Right cardiac atrium (tissue), 5 donors: Measurements from ENCODE around the gene PRSS8. TPM values are rescaled to one million over a fixed set of nuclear protein-coding genes. Genes with fewer than 3 reads are reported as not detected.

Experiments
- ATAC-seq, 2 donors: fragments of 200-7000 bp; cut with Tn5 transposase; one replicate each; pipeline versions ENCODE4 v1.8.0 to v1.9.1; 2020; ENCODE audit warnings: moderate library complexity in 2 of 2, mild to moderate bottlenecking in 1 of 2
- DNase-seq, 3 donors: peaks; one replicate each; pipeline ENCODE4 v3.0.0-alpha.2; 2020
- H3K27ac ChIP-seq: one replicate; pipeline ENCODE4 v1.5.1; 2013; ENCODE audit warnings: mild to moderate bottlenecking, low read length, control low read depth, moderate library complexity
- H3K27me3 ChIP-seq: one replicate; pipeline ENCODE4 v1.6.1; 2013; ENCODE audit not compliant: control insufficient read depth, insufficient read depth
- H3K4me1 ChIP-seq: one replicate; pipeline ENCODE4 v1.6.1; 2013; ENCODE audit warnings: low read length; ENCODE audit not compliant: control insufficient read depth, insufficient read depth
- H3K4me3 ChIP-seq: one replicate; pipeline ENCODE4 v1.5.1; 2013; ENCODE audit warnings: low read length, control low read depth
- H3K9me3 ChIP-seq: one replicate; pipeline ENCODE4 v1.6.1; 2013; ENCODE audit warnings: low read length; ENCODE audit not compliant: control insufficient read depth
- WGBS: extraction: QIAGEN DNeasy Blood & Tissue Kit; methylation state at CpG from one replicate; pipeline ENCODE4 v1.1.7; 2013; 5-methylcytosine and 5-hydroxymethylcytosine counted together
- intact Hi-C, 4 donors: fragments of 100-400 bp; cut with DNase I; formaldehyde crosslinking; loops; one replicate each; pipeline versions ENCODE4 v1.11.0 to v1.14.0; 2022 to 2023
- polyA plus RNA-seq: library from polyadenylated mRNA; stranded (reverse); fragments of 200-250 nt; gene quantifications from one replicate; pipeline ENCODE4 v1.2.3, GENCODE V29; 2013
- total RNA-seq, 4 donors: library from RNA; stranded (reverse); fragmentation: NEBNext Ultra II Directional; extraction: Animal tissue kit (Norgen Biotek cat#: 25700); gene quantifications; one replicate each; pipeline ENCODE4 v1.2.1, GENCODE V29; 2021
- donor health status: healthy with polysubstance abuse.
- donor health status: DM: no; HTN: yes; CAD: no.
- donor health status: DM: no; HTN: no; CAD: no.
- donor health status: DM: no; HTN: yes; CAD: no; lungs with severe emphysema.
- donor health status: DM: yes; HTN: yes; CAD: no.

The PRSS8 gene
- total and polyA plus RNA-seq, 5 donors = 0.15 to 0.41 (median 0.40) TPM; not detected in 2

DNA sequence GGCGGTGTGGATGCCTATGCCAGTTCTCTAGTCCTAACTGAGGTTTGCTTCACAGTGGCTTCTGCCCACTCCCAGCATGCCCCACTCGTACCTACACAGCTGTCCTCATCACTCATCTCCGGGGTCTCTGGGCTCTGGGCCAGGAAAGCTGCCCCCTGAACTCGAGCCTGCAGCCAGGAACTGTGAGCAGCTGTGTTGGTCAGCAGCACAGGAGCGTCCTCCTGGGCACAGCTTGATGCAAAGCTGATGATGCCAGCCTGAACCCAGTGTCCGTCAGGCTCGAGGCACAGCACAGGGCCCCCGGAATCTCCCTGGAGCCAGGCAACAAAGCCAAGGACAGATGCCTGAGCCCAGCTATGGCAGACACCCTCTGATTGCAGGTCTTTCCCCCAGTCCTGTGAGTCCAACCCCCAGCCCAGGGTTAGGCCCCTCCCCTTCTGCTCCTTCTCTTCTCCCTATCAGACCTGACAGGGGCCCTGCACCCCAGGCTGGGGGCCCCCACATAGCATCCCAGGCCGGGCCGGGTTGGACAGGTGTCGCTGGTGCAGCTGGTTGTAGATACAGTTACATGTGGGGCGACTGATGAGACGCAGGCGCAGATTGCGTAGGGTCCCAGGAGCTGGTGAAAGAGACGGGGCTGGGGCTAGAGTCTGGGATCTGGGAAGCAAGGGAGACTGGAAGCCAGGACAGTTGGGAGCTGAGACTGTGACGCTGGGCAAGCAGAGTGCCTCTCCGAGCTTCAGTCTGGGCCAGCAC, 49.5 kb downstream of the PRSS8 start:
- H3K27ac ChIP-seq = no peak overlapping the region
- WGBS = 84% methylated on average over 18 of the region's 18 CpGs
- no peaks in the 10 kb centered on the region for H3K9me3 ChIP-seq
- intact Hi-C loops = no loop called here
- H3K4me3 ChIP-seq = no peak overlapping the region
- DNase-seq (peak in 2 of 3 donors; percentile 39 to 41), ATAC-seq (no peak)
- no peaks in the 10 kb centered on the region for H3K4me1 ChIP-seq
- H3K27me3 ChIP-seq = no peaks in the 10 kb centered on the region

DNA sequence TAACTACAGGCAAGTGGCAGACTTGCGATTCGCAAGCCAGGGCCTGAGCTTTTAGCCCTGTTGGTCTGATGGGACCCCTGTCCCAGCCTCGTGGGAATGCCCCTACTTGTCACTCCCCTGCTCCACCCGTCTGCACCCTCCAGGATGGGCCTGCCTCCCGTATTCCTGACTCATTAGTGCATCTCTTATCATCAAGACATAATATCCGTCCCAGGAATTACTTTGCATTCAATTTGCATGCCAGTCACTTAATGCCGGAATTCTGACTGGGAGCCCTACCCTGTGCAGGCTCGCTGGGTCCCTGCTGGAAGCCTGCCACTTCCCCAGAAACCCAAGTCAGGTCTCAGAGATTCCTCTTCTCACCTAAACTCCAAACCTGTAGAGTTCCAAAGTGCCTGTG, 50.1 kb downstream of the PRSS8 start:
- H3K27ac ChIP-seq = no peak overlapping the region
- intact Hi-C loops = no loop called here
- 74% methylated on average over 8 of the region's 8 CpGs for WGBS

DNA sequence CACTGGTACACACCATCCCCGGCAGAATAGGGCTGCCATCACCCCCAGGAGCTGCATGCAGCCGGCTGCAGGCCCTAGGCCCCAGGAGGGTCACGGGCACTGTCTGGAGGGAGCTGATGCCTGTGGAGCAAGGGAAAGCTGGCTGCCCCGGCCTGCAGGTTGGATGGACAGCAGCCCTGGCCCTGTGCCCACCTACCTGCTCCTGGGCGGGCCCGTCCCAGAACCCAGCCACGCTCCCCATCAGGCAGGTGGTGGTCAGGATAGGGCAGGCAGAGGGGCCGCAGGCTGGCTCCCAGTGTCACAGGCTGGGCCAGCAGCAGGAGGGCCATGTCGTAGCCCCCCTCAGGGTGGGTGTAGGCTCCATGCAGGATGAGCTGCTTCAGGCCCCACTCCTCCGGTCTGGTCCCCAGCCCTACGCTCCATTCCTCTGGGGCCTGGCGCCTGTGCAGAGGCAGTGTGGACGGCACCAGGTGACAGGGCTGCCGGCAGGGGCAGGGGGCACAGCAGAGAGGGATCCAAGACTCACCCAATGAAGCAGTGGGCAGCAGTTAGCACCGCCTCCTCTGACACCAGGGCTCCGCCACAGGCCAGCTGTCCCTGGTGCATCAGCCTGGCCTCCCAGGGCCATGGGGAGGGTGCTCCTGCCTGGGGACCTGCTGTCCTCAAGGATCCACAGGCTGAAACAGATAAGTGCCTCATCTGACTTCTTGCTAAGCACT, 50.8 kb downstream of the PRSS8 start:
- Histone ChIP-seq H3K27ac (no peak overlapping the region), H3K4me3 (no peak overlapping the region), H3K9me3 (no peaks in the 10 kb centered on the region), H3K4me1 (no peaks in the 10 kb centered on the region), H3K27me3 (no peaks in the 10 kb centered on the region)
- DNase-seq (peak in 1 of 3 donors; percentile 55), ATAC-seq (no peak)
- intact Hi-C loops = no loop called here
- 89% methylated on average over 16 of the region's 16 CpGs for WGBS

More for the DNA sequence above, 50.1 kb downstream of the PRSS8 start:
- Histone ChIP-seq H3K27me3 (no peaks in the 10 kb centered on the region), H3K9me3 (no peaks in the 10 kb centered on the region), H3K4me1 (no peaks in the 10 kb centered on the region), H3K4me3 (no peak overlapping the region)
- peak in 1 of 3 donors; percentile 38 for DNase-seq
- no peak for ATAC-seq

DNA sequence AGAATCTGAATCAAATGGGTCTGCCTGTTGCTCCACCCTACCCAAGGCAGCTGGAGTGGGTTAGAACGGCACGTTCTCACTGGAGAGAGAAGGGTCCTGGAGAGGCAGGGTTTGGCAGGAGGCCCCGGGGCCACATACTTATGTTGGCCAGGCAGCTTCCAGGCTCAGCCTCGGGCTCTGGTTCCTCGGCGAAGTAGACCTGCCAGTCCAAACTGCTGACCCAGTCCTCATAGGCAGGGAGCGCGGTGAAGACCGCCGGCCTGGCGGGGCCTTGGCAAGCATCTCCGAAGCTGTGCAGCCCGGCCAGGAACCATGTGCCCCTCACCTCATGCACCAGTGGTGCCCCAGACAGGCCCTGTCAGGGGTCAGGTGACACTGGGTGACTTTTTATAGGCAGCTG, 51.5 kb downstream of the PRSS8 start:
- WGBS = 88% methylated on average over 13 of the region's 13 CpGs
- ATAC-seq = no peak
- intact Hi-C loops = no loop called here
- Histone ChIP-seq H3K4me3 (no peak overlapping the region), H3K4me1 (no peaks in the 10 kb centered on the region), H3K9me3 (no peaks in the 10 kb centered on the region), H3K27ac (no peak overlapping the region), H3K27me3 (no peaks in the 10 kb centered on the region)
- peak in 1 of 3 donors; percentile 47 for DNase-seq

DNA sequence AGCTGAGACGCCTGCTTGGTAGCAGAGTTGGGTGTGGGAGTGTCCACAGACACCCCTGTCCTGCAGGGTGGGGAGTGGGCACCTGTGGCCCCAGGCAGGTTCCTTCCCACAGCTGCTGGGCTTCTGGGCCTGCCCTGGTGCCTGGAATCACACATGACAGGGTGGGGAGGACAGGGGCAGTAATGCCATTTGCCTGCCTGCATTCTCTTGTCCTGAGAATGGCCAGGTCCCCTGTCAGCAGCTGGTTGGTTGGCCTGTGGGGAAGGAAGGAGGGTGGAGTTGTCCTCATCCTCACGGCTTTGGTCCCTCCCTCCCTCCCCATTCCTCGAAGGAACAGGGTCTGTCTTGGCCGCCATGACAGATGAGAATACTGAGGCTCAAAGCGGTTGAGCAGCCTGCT, 52.0 kb downstream of the PRSS8 start:
- H3K4me3 ChIP-seq = no peak overlapping the region
- no peak for DNase-seq

DNA sequence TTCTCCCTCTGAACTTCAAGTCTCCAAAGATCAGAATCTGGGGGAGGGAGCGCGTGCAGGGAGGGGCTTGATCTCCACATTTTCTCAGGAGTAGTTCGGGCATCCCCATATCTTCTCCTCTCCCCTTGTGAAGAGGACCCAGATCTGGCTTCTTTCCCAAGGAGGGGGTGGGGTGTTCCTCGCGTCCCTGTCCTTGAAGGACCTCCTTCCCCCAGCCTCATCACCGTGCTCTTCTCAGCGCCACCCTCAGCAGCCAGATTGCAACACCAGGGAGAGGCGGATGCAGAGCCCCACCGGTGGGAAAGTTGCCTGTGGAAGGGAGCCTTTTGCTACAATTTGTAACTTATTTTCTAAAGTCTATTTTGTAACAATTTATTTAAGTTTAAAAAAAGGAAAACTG, 52.4 kb downstream of the PRSS8 start:
- DNase-seq (peak in 1 of 3 donors; percentile 11), ATAC-seq (no peak)
- Histone ChIP-seq H3K4me1 (no peaks in the 10 kb centered on the region), H3K9me3 (no peaks in the 10 kb centered on the region), H3K27me3 (no peaks in the 10 kb centered on the region), H3K27ac (no peak overlapping the region), H3K4me3 (no peak overlapping the region)
- intact Hi-C loops = no loop called here
- WGBS = 60% methylated on average over 9 of the region's 9 CpGs

More for the DNA sequence above, 52.0 kb downstream of the PRSS8 start:
- no peak for ATAC-seq
- intact Hi-C loops = no loop called here
- H3K4me1 ChIP-seq = no peaks in the 10 kb centered on the region
- H3K27ac ChIP-seq = no peak overlapping the region
- H3K27me3 ChIP-seq = no peaks in the 10 kb centered on the region
- H3K9me3 ChIP-seq = no peaks in the 10 kb centered on the region
- WGBS = 67% methylated on average over 5 of the region's 5 CpGs

DNA sequence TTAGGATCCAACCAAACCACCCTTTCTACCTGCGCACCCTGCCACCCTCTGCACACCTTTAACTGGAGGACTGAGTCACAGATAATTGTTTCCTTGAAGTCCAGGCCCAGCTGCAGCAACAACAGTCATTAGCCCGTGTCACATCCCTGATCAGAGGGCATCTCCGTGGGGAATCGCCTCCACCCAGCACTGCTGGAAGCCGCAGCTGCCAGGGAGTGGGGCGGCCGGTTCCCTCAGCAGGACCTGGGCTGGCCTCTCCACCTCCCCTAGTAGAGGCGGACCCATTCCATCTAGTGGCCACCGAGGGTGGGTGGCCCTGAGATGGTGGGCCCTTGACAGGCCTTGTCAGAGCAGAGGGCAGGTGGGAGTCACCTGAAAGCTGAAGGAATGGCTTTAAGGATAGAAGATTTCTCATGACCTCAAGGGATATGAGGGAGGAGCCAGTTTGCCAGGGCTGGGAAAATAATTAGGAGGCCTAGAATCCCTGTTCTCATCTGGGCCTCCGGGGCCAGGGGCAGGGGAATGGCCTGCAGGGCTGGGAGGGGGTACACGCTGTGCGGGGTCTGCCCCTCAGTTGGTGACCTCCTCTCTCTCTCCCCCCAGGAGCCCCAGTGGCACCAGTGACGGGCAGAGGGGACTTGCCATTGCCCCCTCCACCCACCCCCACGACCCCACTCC, 53.0 kb downstream of the PRSS8 start:
- 66% methylated on average over 14 of the region's 14 CpGs for WGBS
- intact Hi-C loops = no loop called here
- ATAC-seq = no peak

More for the DNA sequence above, 53.0 kb downstream of the PRSS8 start:
- Histone ChIP-seq H3K4me3 (no peak overlapping the region), H3K9me3 (no peaks in the 10 kb centered on the region), H3K27me3 (no peaks in the 10 kb centered on the region), H3K27ac (no peak overlapping the region), H3K4me1 (no peaks in the 10 kb centered on the region)
- no peak for DNase-seq

Other genes starting within 250 kb of the PRSS8 start
- 10 to 100 TPM; 20.6 to 31.7 (median 26.3) TPM for gene BCL7C, start 241.7 kb downstream of the PRSS8 start, total RNA-seq
- gene BCL7C, start 241.7 kb downstream of the PRSS8 start, polyA plus RNA-seq = 29.5 TPM
- gene CTF1, start 239.1 kb downstream of the PRSS8 start, total RNA-seq = 1 to 10 TPM; 7.4 to 9.8 (median 9.1) TPM
- 13.1 TPM for gene CTF1, start 239.1 kb downstream of the PRSS8 start, polyA plus RNA-seq
- gene FBXL19, start 212.2 kb downstream of the PRSS8 start, total RNA-seq = 1 to 10 TPM; 5.1 to 8.4 (median 6.6) TPM
- gene FBXL19, start 212.2 kb downstream of the PRSS8 start, polyA plus RNA-seq = 8.3 TPM
- gene ORAI3, start 186.7 kb downstream of the PRSS8 start, total RNA-seq = 10 to 100 TPM; 11.8 to 14.6 (median 13.3) TPM
- gene ORAI3, start 186.7 kb downstream of the PRSS8 start, polyA plus RNA-seq = 15.5 TPM
- 10 to 100 TPM in 3 of 4 donors, 1 to 10 TPM in 1; 9.7 to 11.6 (median 10.2) TPM for gene SETD1A, start 178.0 kb downstream of the PRSS8 start, total RNA-seq
- gene SETD1A, start 178.0 kb downstream of the PRSS8 start, polyA plus RNA-seq = 9.6 TPM
- gene HSD3B7, start 150.5 kb downstream of the PRSS8 start, total RNA-seq = 1 to 10 TPM; 4.1 to 7.4 (median 5.6) TPM
- 6.8 TPM for gene HSD3B7, start 150.5 kb downstream of the PRSS8 start, polyA plus RNA-seq
- 1 to 10 TPM; 1.6 to 2.1 (median 1.8) TPM for gene STX1B, start 125.1 kb downstream of the PRSS8 start, total RNA-seq
- gene STX1B, start 125.1 kb downstream of the PRSS8 start, polyA plus RNA-seq = 0.66 TPM
- 10 to 100 TPM; 39.6 to 51.3 (median 45.0) TPM for gene STX4, start 102.2 kb downstream of the PRSS8 start, total RNA-seq
- 47.3 TPM for gene STX4, start 102.2 kb downstream of the PRSS8 start, polyA plus RNA-seq
- 1 to 10 TPM; 4.6 to 6.6 (median 4.9) TPM for gene ZNF668, start 61.5 kb downstream of the PRSS8 start, total RNA-seq
- gene ZNF668, start 61.5 kb downstream of the PRSS8 start, polyA plus RNA-seq = 5.7 TPM
- 10 to 100 TPM in 1 of 4 donors, 1 to 10 TPM in 3; 7.8 to 10.3 (median 9.3) TPM for gene ZNF646, start 61.3 kb downstream of the PRSS8 start, total RNA-seq
- 6.4 TPM for gene ZNF646, start 61.3 kb downstream of the PRSS8 start, polyA plus RNA-seq
- 1 to 10 TPM in 2 of 4 donors, under 1 TPM in 2; 0.36 to 1.5 (median 0.88) TPM for gene PRSS53, start 46.8 kb downstream of the PRSS8 start, total RNA-seq
- 0.79 TPM for gene PRSS53, start 46.8 kb downstream of the PRSS8 start, polyA plus RNA-seq
- gene VKORC1, start 40.9 kb downstream of the PRSS8 start, total RNA-seq = 10 to 100 TPM; 40.8 to 56.0 (median 47.1) TPM
- gene VKORC1, start 40.9 kb downstream of the PRSS8 start, polyA plus RNA-seq = 68.0 TPM
- gene BCKDK, start 27.3 kb downstream of the PRSS8 start, total RNA-seq = 10 to 100 TPM; 43.8 to 50.8 (median 48.3) TPM
- 42.2 TPM for gene BCKDK, start 27.3 kb downstream of the PRSS8 start, polyA plus RNA-seq
- gene KAT8, start 18.1 kb downstream of the PRSS8 start, total RNA-seq = 10 to 100 TPM; 72.3 to 76.4 (median 75.2) TPM
- gene KAT8, start 18.1 kb downstream of the PRSS8 start, polyA plus RNA-seq = 77.0 TPM
- gene PRSS36, start 14.3 kb upstream of the PRSS8 start, total RNA-seq = 1 to 10 TPM; 1.3 to 2.2 (median 1.8) TPM
- gene PRSS36, start 14.3 kb upstream of the PRSS8 start, polyA plus RNA-seq = 1.1 TPM
- 100 to 1,000 TPM; 112 to 172 (median 138) TPM for gene FUS, start 44.4 kb upstream of the PRSS8 start, total RNA-seq
- gene FUS, start 44.4 kb upstream of the PRSS8 start, polyA plus RNA-seq = 153 TPM
- 10 to 100 TPM in 1 of 4 donors, 1 to 10 TPM in 3; 6.6 to 13.2 (median 8.2) TPM for gene PYCARD, start 67.0 kb upstream of the PRSS8 start, total RNA-seq
- gene PYCARD, start 67.0 kb upstream of the PRSS8 start, polyA plus RNA-seq = 8.0 TPM
- under 1 TPM in 3 of 4 donors, not detected in 1; 0.03 to 0.31 (median 0.14) TPM for gene TRIM72, start 78.4 kb upstream of the PRSS8 start, total RNA-seq
- gene TRIM72, start 78.4 kb upstream of the PRSS8 start, polyA plus RNA-seq = 0.11 TPM
- not detected for gene PYDC1, start 81.4 kb upstream of the PRSS8 start, total RNA-seq
- gene PYDC1, start 81.4 kb upstream of the PRSS8 start, polyA plus RNA-seq = 0.23 TPM
- 10 to 100 TPM in 2 of 4 donors, 1 to 10 TPM in 2; 7.6 to 13.8 (median 11.0) TPM for gene ITGAM, start 124.2 kb upstream of the PRSS8 start, total RNA-seq
- gene ITGAM, start 124.2 kb upstream of the PRSS8 start, polyA plus RNA-seq = 3.7 TPM
- gene ITGAX, start 219.4 kb upstream of the PRSS8 start, total RNA-seq = 1 to 10 TPM; 1.6 to 2.1 (median 1.9) TPM
- gene ITGAX, start 219.4 kb upstream of the PRSS8 start, polyA plus RNA-seq = 1.1 TPM